ENCODE results near the gene CDK14.

- TF ChIP-seq CTCF (IDR thresholded peaks at IDR 0.05) (no peak), POLR2A (IDR thresholded peaks at IDR 0.05) (no peak)
Observed at GRCh38 chr7:90764848-90765570, 168.9 kb downstream of the CDK14 start.
